Cerebellar nuclear complex (tissue), 1 donor: Measurements from ENCODE around the gene SEBOX.
A peak's percentile ranks its signal among the peaks of the same experiment; 100 is the strongest.

Experiments
- DNase-seq, 2 experiments: peaks; one replicate each; lab custom pipeline; 2025; lab: John Stamatoyannopoulos, UW

The SEBOX gene

GRCh38 chr17:28368915-28369683, 4.1 kb upstream of the SEBOX start:
- DNase-seq = no peak

- no peak for DNase-seq
Measured at GRCh38 chr17:28368306-28368831, 3.4 kb upstream of the SEBOX start.

- DNase-seq = no peak
Measured at GRCh38 chr17:28367641-28368305, 2.8 kb upstream of the SEBOX start.

DNA sequence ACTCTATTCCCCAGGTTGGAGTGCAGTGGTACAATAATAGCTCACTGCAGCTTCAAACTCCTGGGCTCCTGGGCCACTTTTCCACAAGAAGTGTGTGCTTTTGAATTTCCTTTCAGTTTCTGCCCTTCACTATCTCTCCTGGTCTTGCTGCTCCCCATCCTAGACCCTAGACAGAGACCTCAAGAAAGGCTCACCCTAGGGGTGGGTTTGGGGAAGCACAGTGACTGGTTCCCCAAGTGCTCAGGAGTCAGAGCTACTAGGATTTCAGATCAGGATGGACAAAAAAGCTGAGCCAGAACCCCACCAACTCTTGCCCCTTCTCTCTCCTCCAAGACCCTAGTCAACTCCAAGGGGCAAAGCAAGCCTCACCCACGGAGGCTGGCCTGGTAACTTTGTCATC, 1.6 kb upstream of the SEBOX start:
- no peak for DNase-seq

- DNase-seq = no peak
Measured at GRCh38 chr17:28365487-28365886, 488 bp upstream of the SEBOX start.

DNA sequence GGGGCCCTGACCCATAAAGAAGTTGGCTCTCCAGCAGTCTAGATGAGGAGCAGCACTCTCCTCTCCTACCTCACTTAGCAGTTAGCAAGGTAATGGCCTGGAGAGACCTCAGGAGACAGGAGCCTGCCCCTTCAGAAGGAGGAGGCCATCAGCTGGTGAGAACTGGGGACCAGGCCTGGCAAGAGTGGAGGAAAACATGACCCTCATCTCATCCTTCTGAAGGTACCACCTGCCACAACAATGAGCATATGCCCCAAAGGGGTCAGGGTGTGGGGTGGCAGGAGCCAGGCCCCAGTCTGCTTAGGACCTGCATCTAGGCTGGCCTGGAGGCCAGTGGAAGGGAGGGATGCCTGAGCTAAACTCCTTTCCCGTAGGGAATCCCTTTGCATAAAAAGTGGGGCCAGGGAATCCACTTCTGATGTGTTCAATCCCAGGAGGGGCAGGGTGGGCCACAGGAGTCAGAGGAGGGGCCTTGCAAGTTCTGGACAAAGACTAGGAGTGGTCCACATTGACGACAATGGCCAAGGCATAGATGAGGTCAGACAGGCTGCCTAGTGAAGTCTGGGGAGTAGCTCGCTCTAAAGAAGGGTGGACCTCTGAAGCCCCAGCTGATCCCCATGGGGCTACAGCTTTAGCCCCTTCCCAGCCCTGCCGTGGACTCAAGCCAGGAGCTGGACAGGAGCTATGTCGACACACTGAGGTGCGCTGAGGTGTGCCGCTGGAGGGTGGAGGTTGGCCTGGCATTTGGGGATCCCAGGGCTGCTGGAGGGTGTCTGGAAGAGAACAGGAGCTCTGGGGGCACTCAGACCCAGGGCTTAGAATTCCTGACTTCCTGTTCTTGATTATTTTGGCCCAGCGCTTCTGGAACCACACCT, 986 bp downstream of the SEBOX start:
- no peak for DNase-seq

GRCh38 chr17:28363186-28363585, 1.8 kb downstream of the SEBOX start:
- no peak for DNase-seq

DNA sequence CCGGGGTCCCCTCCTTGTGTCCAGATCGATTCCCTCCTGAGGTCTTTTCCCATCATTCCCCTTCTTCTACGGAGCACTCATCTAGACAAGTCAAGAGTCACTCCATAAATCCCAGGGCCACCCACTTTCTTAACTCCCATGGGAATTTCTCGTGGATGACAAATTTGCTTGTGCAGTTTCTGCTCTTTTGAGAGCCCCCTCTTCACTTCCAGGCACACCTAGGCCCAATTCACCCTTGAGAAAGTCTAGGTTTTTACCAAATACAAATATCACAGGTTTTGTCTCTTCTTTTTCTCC, 7.2 kb downstream of the SEBOX start:
- no peak for DNase-seq

- DNase-seq = peak; percentile 38 to 55
Measured at GRCh38 chr17:28357061-28357900, 7.7 kb downstream of the SEBOX start, which contains the start of gene POLDIP2. TSS of gene POLDIP2 (minus strand) at chr17:28357527. CDS start at chr17:28357448, 79 bp downstream.

DNA sequence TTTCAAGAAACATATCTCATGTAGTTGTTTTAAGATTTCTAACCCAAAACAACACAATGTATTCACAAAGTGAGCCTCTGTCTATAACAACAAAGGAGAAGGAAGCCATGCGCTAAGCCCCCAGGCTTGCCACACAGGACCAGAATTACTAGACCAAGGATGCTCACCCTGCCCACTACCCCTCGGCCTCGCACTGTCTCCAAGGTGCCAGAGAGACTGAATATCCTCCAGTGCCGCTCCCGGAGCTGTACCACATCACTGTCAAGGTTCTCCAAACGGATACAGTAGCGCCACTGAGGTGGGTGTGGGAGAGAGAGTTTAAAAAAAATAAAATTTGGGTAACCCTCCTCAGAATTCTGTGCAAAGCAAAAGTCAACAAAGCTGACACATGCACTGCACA, 14.7 kb downstream of the SEBOX start:
- DNase-seq = no peak

DNA sequence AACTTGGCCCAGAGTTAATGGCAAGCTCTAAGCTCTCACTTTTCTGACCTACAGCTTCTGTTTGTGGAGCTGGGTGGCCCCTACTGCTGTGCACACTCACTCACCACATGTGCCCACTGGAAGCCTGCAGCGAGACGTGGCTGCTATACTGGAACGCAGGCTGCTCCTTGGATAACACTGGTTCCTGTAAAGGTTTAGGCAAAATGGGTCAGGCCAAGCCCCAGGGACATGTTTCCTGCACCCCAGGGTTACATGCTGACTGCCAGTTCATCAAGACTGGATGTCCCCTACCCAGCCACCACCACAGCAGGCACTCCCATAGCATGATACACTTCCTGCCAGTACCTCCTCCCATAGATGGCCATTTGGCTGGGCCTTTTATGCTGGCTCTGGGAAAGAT, 16.0 kb downstream of the SEBOX start:
- no peak for DNase-seq

- DNase-seq = no peak
Measured at GRCh38 chr17:28347261-28347891, 17.6 kb downstream of the SEBOX start.

- no peak for DNase-seq
Measured at GRCh38 chr17:28346746-28347246, 18.2 kb downstream of the SEBOX start.

- DNase-seq = no peak
Measured at GRCh38 chr17:28346199-28346580, 18.8 kb downstream of the SEBOX start.

DNA sequence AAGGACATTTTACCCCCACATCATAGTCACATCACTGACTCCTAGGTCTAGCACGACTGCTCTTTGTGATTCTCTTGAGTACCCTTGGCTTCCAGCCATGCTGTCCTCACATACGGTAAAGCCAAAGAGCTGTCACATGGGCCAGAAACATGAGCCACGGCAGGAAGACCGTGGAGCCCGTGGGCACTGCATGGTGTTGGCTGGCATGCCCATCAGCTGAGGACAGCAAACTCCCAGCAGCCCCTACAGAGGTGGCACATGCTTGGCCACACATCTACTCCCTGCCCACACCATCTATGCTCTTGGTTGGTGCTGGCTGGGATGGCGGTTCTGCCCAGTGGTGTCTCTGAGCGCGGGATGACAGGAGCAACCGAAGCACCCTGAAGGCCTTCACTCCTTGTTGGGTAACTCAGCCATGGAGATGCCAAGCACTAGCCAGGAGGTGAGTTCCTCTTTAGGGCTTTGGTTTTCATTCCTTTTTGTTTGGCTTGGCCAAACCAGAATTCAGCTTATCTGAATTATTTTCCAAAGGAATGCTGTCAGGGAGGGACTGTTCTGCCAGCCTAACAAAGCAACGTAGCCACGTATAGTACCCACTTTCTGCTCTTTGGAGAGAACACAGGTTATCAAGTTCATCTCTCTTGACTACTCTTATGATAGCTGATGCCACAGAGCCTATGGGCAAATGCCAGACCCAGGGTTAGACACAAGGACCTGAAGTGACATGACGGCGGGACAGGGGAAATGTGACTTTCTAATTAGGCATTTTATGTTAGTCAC, 19.4 kb downstream of the SEBOX start:
- no peak for DNase-seq

DNA sequence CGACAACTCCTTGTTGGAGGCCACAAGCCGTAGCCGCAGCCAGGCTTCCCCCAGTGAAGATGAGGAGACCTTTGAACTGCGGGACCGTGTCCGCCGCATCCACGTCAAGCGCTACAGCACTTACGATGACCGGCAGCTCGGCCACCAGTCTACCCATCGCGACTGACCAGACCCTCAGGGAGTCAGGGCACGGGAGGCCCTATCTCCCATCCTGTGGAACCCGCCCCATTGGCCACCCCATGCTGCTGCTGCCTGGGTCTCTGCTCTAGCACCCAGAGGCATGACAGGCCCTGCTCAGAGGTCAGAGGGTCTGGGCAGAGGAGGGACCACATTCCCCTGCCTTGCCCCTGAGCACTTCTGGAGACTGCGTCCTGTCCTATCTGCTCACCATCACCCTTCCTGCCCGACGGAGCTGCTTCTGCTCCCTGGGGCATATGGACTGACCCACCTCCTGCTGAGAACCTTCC, 20.5 kb downstream of the SEBOX start:
- no peak for DNase-seq

GRCh38 chr17:28344011-28344410, 21.0 kb downstream of the SEBOX start:
- DNase-seq = no peak

DNA sequence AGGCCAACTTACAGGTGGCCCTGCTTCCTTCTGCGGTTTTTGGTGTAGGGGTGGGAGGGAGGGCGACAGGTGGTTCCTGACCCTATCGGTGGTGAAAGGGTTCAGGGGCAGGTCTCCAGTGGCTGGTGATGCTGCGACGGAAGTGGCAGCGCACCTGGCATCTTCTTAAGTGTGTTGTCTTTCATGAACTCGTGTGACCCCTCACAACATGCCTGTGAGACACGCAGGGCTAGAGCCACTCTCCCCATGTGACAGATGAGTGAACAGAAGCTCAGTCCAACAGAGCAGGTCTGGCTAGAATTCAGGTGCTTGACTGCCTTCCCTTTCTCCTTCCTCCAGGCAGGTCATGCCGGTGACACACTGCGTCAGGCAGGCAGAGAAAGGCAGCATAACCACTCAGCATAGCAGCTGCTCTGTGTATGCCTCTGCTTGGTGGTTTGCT, 21.5 kb downstream of the SEBOX start:
- no peak for DNase-seq

GRCh38 chr17:28342313-28342712, 22.7 kb downstream of the SEBOX start:
- no peak for DNase-seq

GRCh38 chr17:28341516-28341915, 23.5 kb downstream of the SEBOX start:
- no peak for DNase-seq
